ENCODE measurements around the gene RAB40C. TPM values are rescaled to one million over a fixed set of nuclear protein-coding genes. Genes with fewer than 3 reads are reported as not detected.

RAB40C gene
- total RNA-seq, 1 experiment from 2014 or later, result 30.7 TPM

DNA sequence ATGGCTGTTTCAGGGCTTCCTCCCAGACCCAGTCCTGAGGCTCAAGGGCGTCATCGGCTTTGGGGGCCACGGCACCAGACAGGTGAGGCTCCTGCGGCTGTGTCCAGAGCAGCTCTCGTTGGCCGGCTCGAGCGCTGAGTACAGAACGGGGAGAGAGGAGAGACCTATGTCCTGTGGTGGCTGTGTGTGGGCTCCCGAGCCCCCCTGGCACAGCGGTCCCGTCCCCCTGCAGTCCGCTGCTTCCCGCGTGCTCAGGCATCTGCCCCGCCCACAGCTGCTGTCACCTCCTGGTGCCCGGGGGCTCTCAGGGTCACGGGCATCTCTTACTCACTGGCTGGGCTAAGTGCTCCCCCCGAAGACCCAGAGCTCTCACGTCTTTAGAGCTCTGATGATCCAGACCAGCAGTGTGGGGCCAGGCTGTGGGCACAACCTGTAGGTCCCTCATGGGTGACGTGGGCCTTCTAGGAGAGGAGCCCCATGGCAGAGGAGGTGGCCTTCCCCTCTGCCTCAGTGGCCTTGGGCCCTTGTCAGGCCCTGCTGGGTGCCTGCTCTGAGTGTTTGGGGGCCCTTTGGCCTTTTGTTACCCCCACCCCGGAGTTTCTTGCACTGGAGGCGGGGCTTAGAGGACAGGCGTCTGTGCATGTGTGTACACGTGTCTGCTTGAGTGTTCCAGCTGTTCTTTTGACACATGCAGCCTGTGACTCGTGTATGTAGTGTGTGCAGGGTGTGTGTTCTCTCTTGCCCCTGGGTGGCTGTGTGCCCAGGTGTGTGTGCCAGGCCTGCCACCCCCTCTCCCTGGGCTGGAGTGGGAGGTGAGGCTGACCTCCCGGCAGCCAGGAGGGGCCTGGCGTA is 62.8 kb downstream of the RAB40C start:
- intact Hi-C loops (cut with micrococcal nuclease; ENCODE audit: unreplicated experiment), result no loop called here
- POLR2A ChIA-PET, result interaction anchor here (0.5 kb wide), 1 partner anchor 13 kb away, joined by 5 read pairs; no protein-coding TSS in a partner anchor
- TF ChIP-seq TCF7L2 (IDR thresholded peaks at IDR 0.05; ENCODE audit: low read depth, low read length) (no peak), SIN3A (IDR thresholded peaks at IDR 0.05; ENCODE audit: borderline replicate concordance, insufficient read depth, low read depth, low read length) (no peak), POLR2AphosphoS5 (IDR thresholded peaks at IDR 0.05; ENCODE audit: low read depth, low read length) (no peak)
- TF ChIP-seq, protein P1, sequence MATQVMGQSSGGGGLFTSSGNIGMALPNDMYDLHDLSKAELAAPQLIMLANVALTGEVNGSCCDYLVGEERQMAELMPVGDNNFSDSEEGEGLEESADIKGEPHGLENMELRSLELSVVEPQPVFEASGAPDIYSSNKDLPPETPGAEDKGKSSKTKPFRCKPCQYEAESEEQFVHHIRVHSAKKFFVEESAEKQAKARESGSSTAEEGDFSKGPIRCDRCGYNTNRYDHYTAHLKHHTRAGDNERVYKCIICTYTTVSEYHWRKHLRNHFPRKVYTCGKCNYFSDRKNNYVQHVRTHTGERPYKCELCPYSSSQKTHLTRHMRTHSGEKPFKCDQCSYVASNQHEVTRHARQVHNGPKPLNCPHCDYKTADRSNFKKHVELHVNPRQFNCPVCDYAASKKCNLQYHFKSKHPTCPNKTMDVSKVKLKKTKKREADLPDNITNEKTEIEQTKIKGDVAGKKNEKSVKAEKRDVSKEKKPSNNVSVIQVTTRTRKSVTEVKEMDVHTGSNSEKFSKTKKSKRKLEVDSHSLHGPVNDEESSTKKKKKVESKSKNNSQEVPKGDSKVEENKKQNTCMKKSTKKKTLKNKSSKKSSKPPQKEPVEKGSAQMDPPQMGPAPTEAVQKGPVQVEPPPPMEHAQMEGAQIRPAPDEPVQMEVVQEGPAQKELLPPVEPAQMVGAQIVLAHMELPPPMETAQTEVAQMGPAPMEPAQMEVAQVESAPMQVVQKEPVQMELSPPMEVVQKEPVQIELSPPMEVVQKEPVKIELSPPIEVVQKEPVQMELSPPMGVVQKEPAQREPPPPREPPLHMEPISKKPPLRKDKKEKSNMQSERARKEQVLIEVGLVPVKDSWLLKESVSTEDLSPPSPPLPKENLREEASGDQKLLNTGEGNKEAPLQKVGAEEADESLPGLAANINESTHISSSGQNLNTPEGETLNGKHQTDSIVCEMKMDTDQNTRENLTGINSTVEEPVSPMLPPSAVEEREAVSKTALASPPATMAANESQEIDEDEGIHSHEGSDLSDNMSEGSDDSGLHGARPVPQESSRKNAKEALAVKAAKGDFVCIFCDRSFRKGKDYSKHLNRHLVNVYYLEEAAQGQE (IDR thresholded peaks at IDR 0.05; ENCODE audit: insufficient read depth in 1 of 2, low read depth in 2 of 2, low read length in 1 of 2), result no peak
- TF ChIP-seq, protein P2, sequence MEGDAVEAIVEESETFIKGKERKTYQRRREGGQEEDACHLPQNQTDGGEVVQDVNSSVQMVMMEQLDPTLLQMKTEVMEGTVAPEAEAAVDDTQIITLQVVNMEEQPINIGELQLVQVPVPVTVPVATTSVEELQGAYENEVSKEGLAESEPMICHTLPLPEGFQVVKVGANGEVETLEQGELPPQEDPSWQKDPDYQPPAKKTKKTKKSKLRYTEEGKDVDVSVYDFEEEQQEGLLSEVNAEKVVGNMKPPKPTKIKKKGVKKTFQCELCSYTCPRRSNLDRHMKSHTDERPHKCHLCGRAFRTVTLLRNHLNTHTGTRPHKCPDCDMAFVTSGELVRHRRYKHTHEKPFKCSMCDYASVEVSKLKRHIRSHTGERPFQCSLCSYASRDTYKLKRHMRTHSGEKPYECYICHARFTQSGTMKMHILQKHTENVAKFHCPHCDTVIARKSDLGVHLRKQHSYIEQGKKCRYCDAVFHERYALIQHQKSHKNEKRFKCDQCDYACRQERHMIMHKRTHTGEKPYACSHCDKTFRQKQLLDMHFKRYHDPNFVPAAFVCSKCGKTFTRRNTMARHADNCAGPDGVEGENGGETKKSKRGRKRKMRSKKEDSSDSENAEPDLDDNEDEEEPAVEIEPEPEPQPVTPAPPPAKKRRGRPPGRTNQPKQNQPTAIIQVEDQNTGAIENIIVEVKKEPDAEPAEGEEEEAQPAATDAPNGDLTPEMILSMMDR (IDR thresholded peaks at IDR 0.05), result no peak
- no peaks in the 10 kb centered on the region for H3K36me3 ChIP-seq (ENCODE audit: control insufficient read depth, insufficient read depth, low read length)
- BruUV-seq (replicated peaks), result no TSS peak
- H3K27me3 ChIP-seq (ENCODE audit: control insufficient read depth, insufficient read depth, low read length), result no peaks in the 10 kb centered on the region
- no peak overlapping the region for H3K27ac ChIP-seq (ENCODE audit: low read length)
- no peaks in the 10 kb centered on the region for H3K9me3 ChIP-seq (ENCODE audit: control insufficient read depth, insufficient read depth, low read depth, low read length)
- H3K4me1 ChIP-seq (ENCODE audit: control insufficient read depth, insufficient read depth, low read length), result peaks cover 7% of the 10 kb centered on the region; the same call in 1 of the 2 replicates
- in situ Hi-C loops (cut with HindIII; ENCODE audit: low pct_unique_long_range_greater_than_20kb, low sequenced_read_pairs), result no loop called here
- ATAC-seq (no peak), DNase-seq (ENCODE audit: low read depth, low spot score) (no peak)
- CTCF ChIA-PET, result no interaction called here
- no peak overlapping the region for H3K4me3 ChIP-seq (ENCODE audit: low read depth in 2 of 2, low read length in 2 of 2)

DNA sequence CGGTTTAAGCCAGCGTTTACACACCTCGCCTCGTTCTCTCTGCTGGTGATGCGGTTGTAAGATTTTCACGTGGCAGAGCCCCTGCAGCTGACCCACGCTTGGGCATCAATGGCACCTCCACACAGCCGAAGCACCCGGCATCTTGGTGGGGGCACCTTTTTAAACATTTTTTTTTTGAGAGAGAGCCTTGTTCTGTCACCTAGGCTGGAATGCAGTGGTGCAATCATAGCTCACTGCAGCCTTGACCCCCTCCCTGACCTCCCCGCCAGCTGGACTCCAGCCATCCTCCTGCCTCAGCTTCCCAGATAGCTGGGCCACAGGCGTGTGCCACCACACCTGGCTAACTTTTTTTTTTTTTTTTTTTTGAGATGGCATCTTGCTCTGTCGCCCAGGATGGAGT is 64.2 kb downstream of the RAB40C start:
- no TSS peak for BruUV-seq (replicated peaks)
- H3K9me3 ChIP-seq (ENCODE audit: control insufficient read depth, insufficient read depth, low read depth, low read length), result no peaks in the 10 kb centered on the region
- in situ Hi-C loops (cut with HindIII; ENCODE audit: low pct_unique_long_range_greater_than_20kb, low sequenced_read_pairs) (no loop called here), intact Hi-C loops (cut with micrococcal nuclease; ENCODE audit: unreplicated experiment) (no loop called here)
- DNase-seq (ENCODE audit: low read depth, low spot score) (no peak), ATAC-seq (no peak)
- H3K4me1 ChIP-seq (ENCODE audit: control insufficient read depth, insufficient read depth, low read length), result no peaks in the 10 kb centered on the region; the same call in 1 of the 2 replicates
- ChIA-PET CTCF (interaction anchor here (0.7 kb wide), 1 partner anchor 65 kb away, joined by 6 read pairs; no protein-coding TSS in a partner anchor), POLR2A (interaction anchor here (0.6 to 1.0 kb wide), 2 partner anchors 10 to 358 kb away, joined by 3 to 5 read pairs; no protein-coding TSS in a partner anchor)
- no peak overlapping the region for H3K4me3 ChIP-seq (ENCODE audit: low read depth in 2 of 2, low read length in 2 of 2)
- H3K27ac ChIP-seq (ENCODE audit: low read length), result no peak overlapping the region
- H3K36me3 ChIP-seq (ENCODE audit: control insufficient read depth, insufficient read depth, low read length), result no peaks in the 10 kb centered on the region
- TF ChIP-seq, protein P2 (IDR thresholded peaks at IDR 0.05), result no peak
- TF ChIP-seq SIN3A (IDR thresholded peaks at IDR 0.05; ENCODE audit: borderline replicate concordance, insufficient read depth, low read depth, low read length) (no peak), POLR2AphosphoS5 (IDR thresholded peaks at IDR 0.05; ENCODE audit: low read depth, low read length) (no peak), TCF7L2 (IDR thresholded peaks at IDR 0.05; ENCODE audit: low read depth, low read length) (no peak)
- TF ChIP-seq, protein P1 (IDR thresholded peaks at IDR 0.05; ENCODE audit: insufficient read depth in 1 of 2, low read depth in 2 of 2, low read length in 1 of 2), result no peak
- H3K27me3 ChIP-seq (ENCODE audit: control insufficient read depth, insufficient read depth, low read length), result no peaks in the 10 kb centered on the region
